Neural cell (in vitro differentiated cells): ENCODE measurements around the gene TEX47. TPM values are rescaled to one million over a fixed set of nuclear protein-coding genes. Genes with fewer than 3 reads are reported as not detected.

Source experiments
- H2AFZ ChIP-seq: fragments of 200-600, 300-800 bp; sonication (generic), shearing (Covaris generic); 2 replicates; pipeline ENCODE4 v1.6.0; 2014; ENCODE audit warnings: low read depth, mild to moderate bottlenecking, antibody characterized with exemption, low read length, moderate library complexity
- H3F3A ChIP-seq: fragments of 200-600 bp; shearing (Covaris generic); 2 replicates; pipeline ENCODE4 v1.6.1; 2016; ENCODE audit warnings: mild to moderate bottlenecking, moderate library complexity, mixed read lengths, antibody characterized with exemption, low read length; ENCODE audit not compliant: insufficient read depth, poor library complexity, severe bottlenecking
- H3K27ac ChIP-seq: fragments of 200-600, 300-800 bp; sonication (generic), shearing (Covaris generic); 2 replicates; pipeline ENCODE4 v1.5.1; 2014; ENCODE audit warnings: mild to moderate bottlenecking, low read length, moderate library complexity
- H3K27me3 ChIP-seq: fragments of 300-800, 200-600 bp; sonication (generic), shearing (Covaris generic); 2 replicates; pipeline ENCODE4 v1.6.0; 2014; ENCODE audit warnings: mild to moderate bottlenecking, low read depth, low read length, moderate library complexity; ENCODE audit not compliant: insufficient read depth
- H3K36me3 ChIP-seq: fragments of 300-800, 200-600 bp; sonication (generic), shearing (Covaris generic); 2 replicates; pipeline ENCODE4 v1.5.1; 2014; ENCODE audit warnings: mild to moderate bottlenecking, antibody characterized with exemption, low read length, moderate library complexity; ENCODE audit not compliant: insufficient read depth
- H3K4me2 ChIP-seq: fragments of 300-800, 200-600 bp; sonication (generic), shearing (Covaris generic); 2 replicates; pipeline ENCODE4 v1.6.0; 2014; ENCODE audit warnings: mild to moderate bottlenecking, low read length
- H3K4me3 ChIP-seq: fragments of 300-800, 200-600 bp; sonication (generic), shearing (Covaris generic); 2 replicates; pipeline ENCODE4 v1.5.1; 2014; ENCODE audit warnings: mild to moderate bottlenecking, low read length, moderate library complexity
- H3K79me2 ChIP-seq: fragments of 200-600 bp; shearing (Covaris generic); replicated peaks from 2 replicates; pipeline ENCODE4 v1.6.0; 2014; ENCODE audit warnings: mild to moderate bottlenecking, low read length, moderate library complexity; ENCODE audit not compliant: insufficient read depth
- H3K9ac ChIP-seq: fragments of 300-800, 200-600 bp; sonication (generic), shearing (Covaris generic); 2 replicates; pipeline ENCODE4 v1.6.1; 2016; ENCODE audit warnings: mild to moderate bottlenecking, low read length, mixed read lengths
- H3K9me2 ChIP-seq: fragments of 200-600 bp; shearing (Covaris generic); 2 replicates; pipeline ENCODE4 v1.6.1; 2016; ENCODE audit warnings: mild to moderate bottlenecking, low read length, mixed read lengths; ENCODE audit not compliant: insufficient read depth
- H3K9me3 ChIP-seq: fragments of 200-600, 300-800 bp; sonication (generic), shearing (Covaris generic); 2 replicates; pipeline ENCODE4 v1.6.1; 2016; ENCODE audit warnings: mild to moderate bottlenecking, mixed run types, low read length, moderate library complexity, mixed read lengths
- H4K20me1 ChIP-seq: fragments of 200-600 bp; shearing (Covaris generic); 2 replicates; pipeline ENCODE4 v1.6.1; 2016; ENCODE audit warnings: mild to moderate bottlenecking, mixed run types; ENCODE audit not compliant: insufficient read depth
- CTCF ChIP-seq: fragments of 450-650 bp; IDR thresholded peaks from 2 replicates; pipeline ENCODE4 v1.5.1; 2014; ENCODE audit warnings: antibody characterized with exemption, mild to moderate bottlenecking, moderate library complexity; ENCODE audit not compliant: poor library complexity, severe bottlenecking
- EP300 ChIP-seq: fragments of 450-650 bp; conservative IDR thresholded peaks from 2 replicates; pipeline ENCODE4 v1.6.1; 2014; ENCODE audit warnings: antibody characterized with exemption, mild to moderate bottlenecking, moderate library complexity; ENCODE audit not compliant: poor library complexity, severe bottlenecking
- EZH2 ChIP-seq: fragments of 200-600, 300-800 bp; shearing (Covaris generic), sonication (generic); IDR thresholded peaks from 2 replicates; pipeline ENCODE4 v1.6.1; 2014; ENCODE audit warnings: antibody characterized with exemption, low read length, borderline replicate concordance, mild to moderate bottlenecking; ENCODE audit not compliant: insufficient read depth, poor library complexity, severe bottlenecking
- MXI1 ChIP-seq: fragments of 450-650 bp; conservative IDR thresholded peaks from 2 replicates; pipeline ENCODE4 v1.6.1; 2014; ENCODE audit warnings: antibody characterized with exemption, mild to moderate bottlenecking; ENCODE audit not compliant: poor library complexity, severe bottlenecking
- POLR2AphosphoS5 ChIP-seq: IDR thresholded peaks from 2 replicates; pipeline ENCODE4 v1.6.1; 2012
- RAD21 ChIP-seq: fragments of 450-650 bp; conservative IDR thresholded peaks from 2 replicates; pipeline ENCODE4 v1.6.1; 2014; ENCODE audit warnings: antibody characterized with exemption, mild to moderate bottlenecking, moderate library complexity
- REST ChIP-seq: IDR thresholded peaks from 2 replicates; pipeline ENCODE4 v1.6.1; 2012; ENCODE audit warnings: borderline replicate concordance
- SMC3 ChIP-seq: fragments of 450-650 bp; conservative IDR thresholded peaks from 2 replicates; pipeline ENCODE4 v1.6.1; 2014; ENCODE audit warnings: antibody characterized with exemption, mild to moderate bottlenecking, moderate library complexity; ENCODE audit not compliant: poor library complexity
- TAF1 ChIP-seq: IDR thresholded peaks from 2 replicates; pipeline ENCODE4 v1.6.1; 2012; ENCODE audit warnings: low read depth
- polyA plus RNA-seq: library from polyadenylated mRNA; depleted of rRNA; stranded (reverse); fragments of >200 nt; gene quantifications from 2 replicates; pipeline ENCODE4 v1.2.3, GENCODE V29; 2014

TEX47 gene
- polyA plus RNA-seq, 1 donor from 2014 or later, result not detected

DNA sequence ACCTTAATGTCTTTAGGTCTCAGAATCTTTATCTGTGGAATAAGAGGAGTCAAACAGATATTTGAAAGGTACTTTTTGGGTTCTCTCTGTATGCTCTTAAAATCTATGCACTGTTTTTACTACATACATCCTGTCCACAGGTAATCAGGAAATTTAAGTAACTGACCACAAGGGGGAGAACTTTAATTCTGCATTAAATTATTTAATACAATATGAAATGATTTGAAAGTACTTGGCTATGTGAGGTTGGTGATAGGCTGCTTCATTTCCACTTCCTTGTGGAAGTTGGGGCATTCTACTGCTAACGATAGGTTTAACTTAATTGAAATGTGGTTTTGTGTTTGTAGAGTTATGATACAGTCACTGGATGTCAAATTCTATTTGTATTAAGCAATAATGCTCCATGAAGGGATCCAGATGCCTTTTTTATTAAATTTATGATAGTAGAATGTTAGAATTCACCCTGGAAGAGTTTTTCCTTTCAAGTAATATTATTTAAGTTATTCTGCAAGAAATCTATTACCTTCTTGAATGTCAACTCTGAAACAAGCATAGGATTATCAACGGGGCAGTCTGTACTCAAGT, 6.0 kb downstream of the TEX47 start:
- Histone ChIP-seq H3K27ac (no peak overlapping the region), H3K36me3 (no peaks in the 10 kb centered on the region), H3K27me3 (no peaks in the 10 kb centered on the region), H3K9me2 (no peaks in the 10 kb centered on the region), H3K9me3 (no peaks in the 10 kb centered on the region), H2AFZ (no peak overlapping the region), H3K4me2 (no peak overlapping the region), H3K4me3 (no peak overlapping the region), H3F3A (no peaks in the 10 kb centered on the region), H3K9ac (no peak overlapping the region), H3K79me2 (no peaks in the 10 kb centered on the region), H4K20me1 (no peaks in the 10 kb centered on the region)
- TF ChIP-seq TAF1, result no peak
- TF ChIP-seq EP300, result no peak
- TF ChIP-seq CTCF, result peak; percentile 57
- TF ChIP-seq SMC3, result peak; percentile 65
- no peak for TF ChIP-seq MXI1
- no peak for TF ChIP-seq EZH2
- no peak for TF ChIP-seq POLR2AphosphoS5
- TF ChIP-seq REST, result no peak
- TF ChIP-seq RAD21, result peak; percentile 54

- Histone ChIP-seq H3K4me2 (no peak overlapping the region), H4K20me1 (no peaks in the 10 kb centered on the region), H3K9ac (no peak overlapping the region), H3K4me3 (no peak overlapping the region), H3K27ac (no peak overlapping the region), H3K9me3 (no peaks in the 10 kb centered on the region), H3K27me3 (no peaks in the 10 kb centered on the region), H3K36me3 (no peaks in the 10 kb centered on the region), H3K9me2 (no peaks in the 10 kb centered on the region), H3K79me2 (no peaks in the 10 kb centered on the region), H3F3A (no peaks in the 10 kb centered on the region), H2AFZ (no peak overlapping the region)
- no peak for TF ChIP-seq REST
- TF ChIP-seq MXI1, result no peak
- TF ChIP-seq POLR2AphosphoS5, result no peak
These were observed 7.8 kb downstream of the TEX47 start for GRCh38 chr7:88787777-88788176.
